Mesothelial cell of epicardium (in vitro differentiated cells): ENCODE data around the gene TICAM1. TPM values are rescaled to one million over a fixed set of nuclear protein-coding genes. Genes with fewer than 3 reads are reported as not detected.
A peak's percentile ranks its signal among the peaks of the same experiment; 100 is the strongest.
"Not testable (repeated sequence)": the region's sequence is repeated elsewhere in the genome, so short reads cannot be mapped to it uniquely, and the experiment has no call there.

Source experiments
- DNase-seq, 2 experiments: peaks; one replicate each; pipeline ENCODE4 v3.0.0; 2021; ENCODE audit warnings: low spot score in 2 of 2; ENCODE audit not compliant: unreplicated experiment in 2 of 2
- H3K27ac Mint-ChIP-seq: 2 replicates; pipeline ENCODE4 v1.8.0; 2021; ENCODE audit warnings: mixed read lengths
- H3K27me3 Mint-ChIP-seq: 2 replicates; pipeline ENCODE4 v1.8.0; 2021; ENCODE audit warnings: low read depth, mixed read lengths
- H3K36me3 Mint-ChIP-seq: 2 replicates; pipeline ENCODE4 v1.8.0; 2021; ENCODE audit warnings: mixed read lengths
- H3K4me1 Mint-ChIP-seq: 2 replicates; pipeline ENCODE4 v1.8.0; 2021; ENCODE audit warnings: mixed read lengths
- H3K4me3 Mint-ChIP-seq: 2 replicates; pipeline ENCODE4 v1.8.0; 2021; ENCODE audit warnings: mild to moderate bottlenecking, moderate library complexity, mixed read lengths
- H3K9me3 Mint-ChIP-seq: 2 replicates; pipeline ENCODE4 v1.8.0; 2021; ENCODE audit warnings: mixed read lengths
- CTCF ChIP-seq: fragments of 200-600 bp; sonication (generic); IDR thresholded peaks from one replicate; pipeline ENCODE4 v1.5.0; 2021; ENCODE audit warnings: antibody characterized with exemption; ENCODE audit not compliant: unreplicated experiment
- total RNA-seq: library from RNA; stranded (reverse); gene quantifications from 3 replicates; pipeline ENCODE4 v1.2.1, GENCODE V29; 2021

TICAM1 gene
- total RNA-seq, 1 donor from 2014 or later = 7.6 TPM

- Mint-ChIP-seq H3K27me3 (no peaks in the 10 kb centered on the region), H3K36me3 (peaks cover 14% of the 10 kb centered on the region), H3K27ac (no peak overlapping the region), H3K4me3 (no peak overlapping the region), H3K4me1 (peaks cover 13% of the 10 kb centered on the region), H3K9me3 (no peaks in the 10 kb centered on the region)
- DNase-seq = no peak
- no peak for TF ChIP-seq CTCF
These were observed 36.5 kb downstream of the TICAM1 start for GRCh38 chr19:4794971-4795370.

GRCh38 chr19:4793278-4793677 lies 38.2 kb downstream of the TICAM1 start:
- H3K27ac Mint-ChIP-seq, DNase-seq, H3K9me3 Mint-ChIP-seq, H3K27me3 Mint-ChIP-seq, H3K36me3 Mint-ChIP-seq: not testable (repeated sequence)
- peak overlapping the region; percentile 76 for H3K4me3 Mint-ChIP-seq
- H3K4me1 Mint-ChIP-seq = peaks cover 13% of the 10 kb centered on the region

DNA sequence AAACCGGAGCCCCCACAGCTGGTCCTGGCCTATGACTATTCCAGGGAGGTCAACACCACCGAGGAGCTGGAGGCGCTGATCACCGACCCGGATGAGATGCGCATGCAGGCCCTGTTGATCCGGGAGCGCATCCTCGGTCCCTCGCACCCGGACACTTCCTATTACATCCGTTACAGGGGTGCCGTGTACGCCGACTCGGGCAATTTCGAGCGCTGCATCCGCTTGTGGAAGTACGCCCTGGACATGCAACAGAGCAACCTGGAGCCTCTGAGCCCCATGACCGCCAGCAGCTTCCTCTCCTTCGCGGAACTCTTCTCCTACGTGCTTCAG lies 38.7 kb downstream of the TICAM1 start:
- Mint-ChIP-seq H3K4me3 (peak overlapping the region; percentile 76), H3K4me1 (peaks cover 13% of the 10 kb centered on the region), H3K27ac (peak overlapping the region; percentile 75)
- DNase-seq, H3K36me3 Mint-ChIP-seq, H3K9me3 Mint-ChIP-seq, H3K27me3 Mint-ChIP-seq: not testable (repeated sequence)

GRCh38 chr19:4792019-4792865 lies 39.3 kb downstream of the TICAM1 start:
- not testable (repeated sequence) for H3K36me3 Mint-ChIP-seq, DNase-seq
- peak overlapping the region; percentile 86 for H3K27ac Mint-ChIP-seq

DNA sequence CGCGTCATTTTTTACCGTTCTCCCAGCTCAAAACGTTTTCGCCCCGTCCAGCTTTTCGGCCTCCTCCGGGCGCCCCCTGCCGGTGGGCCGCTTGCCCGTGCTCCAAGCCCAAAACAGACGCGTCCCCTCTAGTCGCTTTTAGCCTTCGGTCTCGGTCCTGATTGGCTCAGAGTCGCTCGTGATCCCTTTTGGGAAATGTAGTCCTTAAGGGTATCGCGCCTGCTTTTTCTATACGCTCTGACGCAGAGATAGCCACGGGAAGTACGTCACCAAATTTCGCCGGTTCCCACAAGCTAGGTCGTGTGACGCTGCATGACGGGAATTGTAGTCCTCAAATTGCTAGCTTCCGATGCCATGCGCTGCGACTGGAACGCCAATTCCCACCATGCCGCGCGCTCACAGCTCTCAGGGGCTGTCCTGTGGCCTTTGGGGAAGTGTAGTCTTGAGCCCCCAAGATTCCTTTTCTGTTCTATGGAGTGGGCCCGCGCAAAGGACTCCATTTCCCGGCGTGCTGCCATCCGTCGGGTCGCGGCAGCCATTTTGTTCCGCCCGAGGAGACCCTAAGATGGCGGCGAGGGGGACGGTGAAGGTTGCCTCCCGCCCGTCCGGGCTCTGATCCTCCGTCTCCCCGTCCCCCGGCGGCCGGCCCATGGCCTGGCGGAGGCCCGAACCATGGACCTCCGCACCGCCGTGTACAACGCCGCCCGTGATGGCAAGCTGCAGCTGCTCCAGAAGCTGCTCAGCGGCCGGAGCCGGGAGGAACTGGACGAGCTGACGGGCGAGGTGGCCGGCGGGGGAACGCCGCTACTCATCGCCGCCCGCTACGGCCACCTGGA lies 40.1 kb downstream of the TICAM1 start, which contains the start of gene FEM1A:
FEM1A (plus strand) TSS at position 552 of the 836 bp plus-strand sequence; CDS start at position 673, 121 bp downstream.
- peaks cover 3% of the 10 kb centered on the region for H3K36me3 Mint-ChIP-seq
- H3K4me3 Mint-ChIP-seq = peak within 1 kb of the TSS; percentile 76
- peak; percentile 96 for TF ChIP-seq CTCF
- peak; percentile 96 to 99 for DNase-seq
- H3K27ac Mint-ChIP-seq = peak within 1 kb of the TSS; percentile 86
- H3K27me3 Mint-ChIP-seq = peaks cover 7% of the 10 kb centered on the region
- no peaks in the 10 kb centered on the region for H3K9me3 Mint-ChIP-seq
- H3K4me1 Mint-ChIP-seq = peaks cover 13% of the 10 kb centered on the region

More at GRCh38 chr19:4792019-4792865, 39.3 kb downstream of the TICAM1 start:
- Mint-ChIP-seq H3K4me3 (peak overlapping the region; percentile 76), H3K4me1 (peaks cover 13% of the 10 kb centered on the region)
- not testable (repeated sequence) for H3K27me3 Mint-ChIP-seq, H3K9me3 Mint-ChIP-seq

DNA sequence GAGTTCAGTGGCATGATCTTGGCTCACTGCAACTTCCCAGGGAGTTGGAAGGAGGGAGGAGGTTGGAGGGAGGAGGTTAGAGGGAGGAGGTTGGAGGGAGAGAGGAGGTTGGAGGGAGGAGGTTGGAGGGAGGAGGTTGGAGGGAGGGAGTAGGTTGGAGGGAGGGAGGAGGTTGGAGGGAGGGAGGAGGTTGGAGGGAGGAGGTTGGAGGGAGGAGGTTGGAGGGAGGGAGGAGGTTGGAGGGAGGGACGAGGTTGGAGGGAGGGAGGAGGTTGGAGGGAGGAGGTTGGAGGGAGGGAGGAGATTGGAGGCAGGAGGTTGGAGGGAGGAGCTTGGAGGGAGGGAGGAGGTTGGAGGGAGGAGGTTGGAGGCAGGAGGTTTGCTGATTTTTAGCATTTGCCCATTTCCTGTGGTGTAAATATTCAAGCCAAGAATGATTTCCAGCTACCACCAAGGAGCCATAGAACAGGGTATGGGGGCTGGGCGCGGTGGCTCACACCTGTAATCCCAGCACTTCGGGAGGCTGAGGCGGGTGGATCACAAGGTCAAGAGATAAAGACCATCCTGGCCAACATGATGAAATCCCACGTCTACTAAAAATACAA lies 45.0 kb downstream of the TICAM1 start:
- not testable (repeated sequence) for H3K9me3 Mint-ChIP-seq, H3K4me1 Mint-ChIP-seq, H3K36me3 Mint-ChIP-seq, DNase-seq, H3K4me3 Mint-ChIP-seq, H3K27ac Mint-ChIP-seq
- peaks cover 20% of the 10 kb centered on the region for H3K27me3 Mint-ChIP-seq

DNA sequence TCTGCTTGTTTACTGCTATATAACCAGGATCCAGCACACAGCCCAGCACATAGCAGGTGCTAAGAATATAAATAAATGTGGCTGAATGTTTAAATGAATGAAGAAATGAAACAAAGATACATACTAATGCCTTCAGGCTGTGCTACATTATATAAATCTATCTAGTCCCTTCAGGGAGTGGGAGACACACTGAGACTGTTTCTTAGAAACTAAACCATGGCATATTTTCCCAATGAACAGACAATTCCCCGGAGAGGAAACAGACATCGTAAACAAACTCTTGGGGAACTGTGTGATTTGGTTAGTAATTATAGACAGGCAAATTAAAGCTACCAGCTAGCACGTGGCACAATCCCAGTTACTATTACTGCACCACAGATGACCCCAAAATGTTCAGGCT lies 49.7 kb downstream of the TICAM1 start:
- H3K36me3 Mint-ChIP-seq = no peaks in the 10 kb centered on the region
- H3K4me3 Mint-ChIP-seq = no peak overlapping the region
- no peaks in the 10 kb centered on the region for H3K9me3 Mint-ChIP-seq
- H3K27me3 Mint-ChIP-seq = peaks cover 19% of the 10 kb centered on the region
- no peak for DNase-seq
- H3K4me1 Mint-ChIP-seq = no peaks in the 10 kb centered on the region
- H3K27ac Mint-ChIP-seq = no peak overlapping the region
- TF ChIP-seq CTCF = no peak
